GM12891 (cell line): Measurements from ENCODE around the gene MICU2.

ENCODE experiments used
- DNase-seq: peaks from one replicate; pipeline ENCODE4 v3.0.0; 2011; ENCODE audit warnings: low spot score; ENCODE audit not compliant: insufficient read length
- FAIRE-seq: peaks from 2 replicates; lab custom pipeline; 2011; peaks lifted over from hg19 to GRCh38; lab: Jason Lieb, UNC
- PAX5 ChIP-seq: IDR thresholded peaks from 2 replicates; pipeline ENCODE4 v1.6.1; 2011; ENCODE audit warnings: low read length, moderate library complexity, mild to moderate bottlenecking; ENCODE audit not compliant: insufficient read depth, severe bottlenecking
- POLR2A ChIP-seq: IDR thresholded peaks from 2 replicates; pipeline ENCODE4 v1.6.1; 2011; ENCODE audit warnings: low read depth, low read length, control low read depth
- POLR2AphosphoS5 ChIP-seq: IDR thresholded peaks from 2 replicates; pipeline ENCODE4 v1.6.1; 2011; ENCODE audit warnings: low read depth, low read length, control low read depth
- POU2F2 ChIP-seq: IDR thresholded peaks from 2 replicates; pipeline ENCODE4 v1.6.1; 2011; ENCODE audit warnings: low read depth, mild to moderate bottlenecking, control low read depth, low read length, moderate library complexity
- SPI1 ChIP-seq: IDR thresholded peaks from 2 replicates; pipeline ENCODE4 v1.6.1; 2011; ENCODE audit warnings: low read depth, low read length, control low read depth
- TAF1 ChIP-seq: IDR thresholded peaks from 2 replicates; pipeline ENCODE4 v1.6.1; 2011; ENCODE audit warnings: low read depth, low read length, control low read depth

Gene MICU2

DNA sequence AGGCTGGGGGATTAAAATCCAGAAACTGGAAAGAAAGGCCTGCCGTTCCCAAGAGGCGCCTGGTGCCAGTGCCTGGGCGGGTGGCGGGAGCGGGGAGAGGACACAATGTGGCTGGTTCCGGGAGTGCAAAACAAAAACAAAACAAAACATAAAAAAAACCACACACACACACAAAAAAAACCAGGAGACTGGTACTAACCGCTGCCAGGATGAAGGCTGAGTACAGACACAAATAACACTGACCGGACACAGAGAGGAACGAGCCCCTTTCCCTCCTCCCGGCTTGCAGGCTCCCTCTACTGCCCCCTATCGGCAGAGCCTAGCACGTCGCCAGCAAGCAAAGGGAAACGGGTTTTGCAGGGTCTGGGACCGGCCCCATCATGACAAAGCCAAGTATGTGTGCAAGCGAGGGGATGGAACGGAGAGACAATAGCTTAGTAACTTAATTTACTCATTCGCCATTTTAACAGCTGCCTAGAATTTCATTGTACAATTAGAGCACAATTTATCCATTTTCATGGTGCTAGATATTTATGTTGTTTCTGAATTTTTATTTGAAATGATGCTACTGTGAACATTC lies 127.0 kb downstream of the MICU2 start:
- FAIRE-seq (peak; percentile 85), DNase-seq (peak; percentile 55)
- no peak for TF ChIP-seq SPI1
- no peak for TF ChIP-seq TAF1
- TF ChIP-seq POU2F2: no peak
- no peak for TF ChIP-seq PAX5
- no peak for TF ChIP-seq POLR2AphosphoS5
- no peak for TF ChIP-seq POLR2A

DNA sequence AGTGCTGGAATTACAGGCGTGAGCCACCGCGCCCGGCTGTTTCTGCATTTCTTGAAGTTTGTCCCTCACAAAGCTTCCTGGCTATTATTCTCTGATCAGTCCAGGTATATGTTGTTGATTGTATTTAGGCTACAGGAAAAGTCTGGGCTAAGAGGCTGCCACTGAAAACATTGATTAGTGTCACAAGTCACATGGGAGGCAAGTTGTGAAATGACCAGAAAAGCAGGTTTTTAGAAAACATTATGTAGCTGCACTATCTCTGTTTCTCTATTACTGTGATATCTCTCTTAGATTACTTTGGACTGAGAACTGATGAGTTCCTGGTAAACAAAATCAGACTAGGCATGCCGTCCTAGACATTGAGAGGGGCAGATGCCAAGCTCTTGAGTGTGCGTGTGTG lies 128.9 kb downstream of the MICU2 start:
- no peak for DNase-seq
- TF ChIP-seq POLR2A (no peak), POU2F2 (no peak)
- no peak for FAIRE-seq

DNA sequence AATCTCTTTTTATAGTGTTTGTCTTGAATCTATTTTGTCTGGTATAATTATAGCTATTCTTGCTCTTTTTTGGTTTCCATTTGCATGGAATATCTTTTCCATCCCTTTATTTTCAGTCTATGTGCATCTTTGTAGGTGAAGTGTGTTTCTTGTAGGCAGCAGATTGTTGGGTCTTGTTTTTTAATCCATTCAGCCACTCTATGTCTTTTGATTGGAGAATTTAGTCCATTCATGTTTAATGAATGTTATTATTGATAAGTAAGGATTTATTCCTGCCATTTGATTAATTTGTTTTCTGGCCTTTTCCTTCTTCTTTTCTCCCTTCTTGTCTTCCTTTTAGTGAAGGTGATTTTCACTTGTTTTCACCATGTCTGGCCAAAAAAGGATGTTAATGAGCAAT lies 133.2 kb downstream of the MICU2 start:
- FAIRE-seq (no peak), DNase-seq (no peak)
- no peak for TF ChIP-seq POU2F2
- TF ChIP-seq POLR2AphosphoS5: no peak
- no peak for TF ChIP-seq POLR2A
- no peak for TF ChIP-seq SPI1
- TF ChIP-seq TAF1: no peak
- no peak for TF ChIP-seq PAX5

DNA sequence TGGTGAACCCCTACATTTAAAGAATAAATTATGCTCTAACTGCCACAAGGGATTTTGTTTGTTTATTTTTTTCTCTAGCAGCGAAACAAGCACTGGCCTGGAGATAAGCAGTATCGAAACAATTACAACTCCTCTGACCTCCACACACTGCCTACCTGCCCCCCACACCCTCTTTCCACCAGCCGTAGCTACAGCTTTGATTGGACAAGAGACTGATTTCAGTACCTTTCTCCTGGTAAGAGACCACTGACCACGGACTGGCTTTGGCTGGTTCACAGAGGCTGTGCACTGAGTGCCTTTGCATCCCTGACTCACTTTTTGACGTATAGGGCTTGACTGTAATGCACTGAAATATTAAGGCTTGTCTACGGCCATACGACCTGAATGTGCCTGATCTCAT lies 137.4 kb downstream of the MICU2 start:
- TF ChIP-seq PAX5: no peak
- no peak for TF ChIP-seq POLR2A
- no peak for TF ChIP-seq SPI1
- TF ChIP-seq TAF1: no peak
- no peak for TF ChIP-seq POLR2AphosphoS5
- no peak for TF ChIP-seq POU2F2
- DNase-seq (no peak), FAIRE-seq (no peak)

DNA sequence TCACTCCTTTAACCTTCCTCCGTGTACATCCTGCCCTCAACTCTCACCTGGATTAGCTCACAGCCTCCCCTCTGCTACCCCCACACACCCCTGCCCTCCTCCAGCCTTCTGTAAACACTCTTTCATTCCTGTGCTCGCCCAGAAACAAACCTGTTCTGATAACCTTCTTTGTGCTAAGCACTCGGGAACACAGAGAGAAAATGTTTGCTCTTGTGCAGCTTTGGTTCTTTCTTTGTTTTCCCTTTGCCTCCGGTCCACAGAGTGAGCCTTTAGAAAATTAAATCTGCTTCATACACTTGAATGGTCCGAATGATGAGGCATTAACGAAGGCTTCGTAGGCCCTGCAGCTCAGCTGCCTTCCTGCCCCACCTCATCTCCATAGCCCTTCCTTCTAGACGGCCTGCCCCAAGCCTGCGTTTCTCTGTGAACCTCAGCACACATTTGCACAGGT lies 138.2 kb downstream of the MICU2 start:
- FAIRE-seq (no peak), DNase-seq (no peak)
- TF ChIP-seq PAX5 (no peak), TAF1 (no peak), SPI1 (no peak), POU2F2 (no peak), POLR2AphosphoS5 (no peak), POLR2A (no peak)

DNA sequence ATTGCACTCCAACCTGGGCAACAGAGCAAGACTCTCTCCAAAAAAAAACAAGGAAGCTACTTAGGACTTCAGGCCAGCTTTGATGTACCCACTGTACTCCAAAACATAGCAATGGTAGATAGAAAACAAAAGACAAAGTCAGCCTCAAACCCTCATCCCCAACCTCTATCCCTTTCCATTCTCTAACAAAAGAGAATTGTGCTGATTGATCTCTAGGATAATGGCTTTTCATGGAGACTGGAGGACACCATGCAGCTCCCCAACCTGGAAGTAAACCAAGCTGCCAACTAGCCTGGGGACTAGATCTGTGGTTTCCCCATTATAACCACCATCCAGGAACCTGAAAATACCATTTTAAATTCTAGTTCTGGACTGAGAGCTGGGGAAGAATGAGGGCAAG lies 140.5 kb downstream of the MICU2 start:
- no peak for FAIRE-seq

DNA sequence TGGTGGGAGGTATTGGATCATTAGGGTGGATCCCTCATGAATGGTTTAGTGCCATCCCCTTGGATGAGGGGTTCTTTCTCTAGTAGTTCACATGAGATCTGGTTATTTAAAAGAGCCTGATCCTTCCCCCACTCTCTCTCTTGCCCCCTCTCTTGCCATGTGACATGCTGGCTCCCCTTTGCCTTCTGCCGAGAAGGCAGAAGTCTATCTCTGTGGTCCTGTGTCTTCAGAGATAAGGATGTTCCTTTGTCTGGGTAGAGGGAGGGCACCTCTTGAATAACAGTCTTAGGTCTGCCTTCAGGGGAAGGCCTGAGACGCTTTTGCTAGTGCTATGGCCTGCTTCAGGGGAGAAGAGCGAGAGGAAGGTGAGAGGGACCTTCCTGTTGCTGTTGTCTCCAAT lies 142.8 kb downstream of the MICU2 start:
- TF ChIP-seq POLR2A (no peak), SPI1 (no peak), POU2F2 (no peak), POLR2AphosphoS5 (no peak), PAX5 (no peak), TAF1 (no peak)
- FAIRE-seq (no peak), DNase-seq (no peak)

More for the DNA sequence above, 140.5 kb downstream of the MICU2 start:
- TF ChIP-seq SPI1 (no peak), POLR2AphosphoS5 (no peak), POLR2A (no peak), TAF1 (no peak), PAX5 (no peak), POU2F2 (no peak)
- no peak for DNase-seq

DNA sequence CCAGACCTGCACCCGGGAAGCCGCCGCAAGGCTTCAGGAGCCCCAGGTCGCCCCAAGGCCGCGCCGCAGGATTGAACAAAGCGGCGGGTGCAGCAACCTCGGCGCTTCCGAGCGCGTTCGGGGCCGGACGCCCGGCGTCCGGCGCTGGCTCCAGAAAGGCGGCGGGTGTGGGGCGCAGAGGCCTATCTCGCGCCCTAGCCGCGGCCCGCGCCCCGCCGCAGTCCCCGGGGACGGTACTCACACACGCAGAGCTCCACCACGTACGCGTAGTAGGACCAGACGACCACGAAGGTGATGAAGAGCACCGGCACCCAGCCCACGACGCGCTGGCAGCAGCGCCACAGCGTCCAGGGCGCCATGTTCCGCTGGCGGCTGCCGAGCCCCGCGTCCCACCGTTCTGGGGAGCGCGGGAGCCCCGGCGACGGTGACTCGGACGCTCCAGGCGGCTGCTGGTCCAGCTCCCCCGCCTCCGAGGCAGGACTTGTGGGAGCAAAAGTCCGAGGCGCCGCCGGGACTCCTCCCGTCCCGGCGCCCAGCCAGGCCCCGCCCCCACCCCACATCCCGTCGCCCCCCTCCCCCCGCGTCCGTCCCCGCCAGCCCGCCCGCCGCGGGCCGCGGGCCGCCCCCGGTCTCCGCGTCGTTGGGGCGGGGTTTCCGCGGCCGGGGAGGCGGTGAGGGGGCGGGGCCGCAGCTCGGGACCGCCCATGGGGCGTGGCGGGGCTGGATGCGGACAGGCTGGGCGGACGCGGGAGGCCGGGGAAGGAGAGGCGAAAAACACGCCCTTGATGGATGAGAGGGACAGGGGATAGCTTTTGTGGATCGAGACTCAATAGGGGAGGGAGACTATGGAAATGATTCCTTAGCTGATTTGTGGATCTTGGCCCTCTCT lies 144.9 kb downstream of the MICU2 start, which contains the start of gene ZDHHC20:
ZDHHC20 (minus strand) TSS at position 491 of the 889 bp plus-strand sequence; CDS start at position 359, 132 bp downstream.
- TF ChIP-seq TAF1 (peak; percentile 15; the same call in 1 of the 2 replicates), PAX5 (no peak), POLR2AphosphoS5 (peak; percentile 52; the same call in 1 of the 2 replicates), POU2F2 (0 out of 2 replicates have a peak, but pooled peaks have one; percentile 42), POLR2A (no peak; the same call in 1 of the 2 replicates)
- DNase-seq (peak; percentile 86), FAIRE-seq (peak; percentile 93)

DNA sequence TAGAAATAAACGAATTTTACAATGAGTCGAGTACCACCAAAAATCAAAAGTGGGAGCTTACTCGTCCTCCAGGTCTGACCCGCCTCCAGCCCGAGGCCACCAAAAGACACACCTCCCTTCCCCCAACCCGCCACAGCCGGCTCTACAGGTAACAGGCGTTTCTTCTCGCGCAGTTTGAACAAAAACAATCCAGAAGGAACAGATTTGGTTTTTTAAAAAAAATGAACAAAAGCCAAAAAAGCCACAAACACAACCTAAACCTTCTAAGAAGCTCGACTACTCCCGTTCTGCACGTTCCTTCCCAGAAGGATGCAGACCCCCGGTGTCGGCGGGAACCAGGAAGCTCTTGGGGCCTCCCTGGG lies 145.5 kb downstream of the MICU2 start:
- FAIRE-seq: no peak
- TF ChIP-seq POLR2A (no peak), POU2F2 (no peak), TAF1 (peak; percentile 35; the same call in 1 of the 2 replicates)
- DNase-seq: peak; percentile 42
